Measurements from ENCODE around the gene TMTC2.

DNA sequence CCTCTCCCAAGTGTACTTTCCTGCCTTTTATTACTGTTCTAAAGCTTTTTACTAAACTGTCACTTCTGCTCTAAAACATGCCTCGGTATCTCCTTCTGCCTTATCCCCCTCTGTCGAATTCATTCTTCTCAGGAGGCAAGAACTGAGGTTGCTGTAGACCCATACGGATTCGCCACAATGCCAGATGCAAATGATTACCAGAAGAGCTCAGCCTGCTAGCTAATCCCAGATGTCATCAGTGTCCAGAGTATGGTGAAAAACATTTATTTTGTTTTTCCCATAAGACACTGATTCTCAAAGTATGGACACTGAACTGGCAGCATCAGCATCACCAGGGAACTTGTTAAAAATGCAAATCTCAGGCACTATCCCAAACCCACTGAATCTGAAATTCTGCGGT is 359.3 kb downstream of the TMTC2 start:
- TF ChIP-seq EZH2 (IDR thresholded peaks at IDR 0.05; ENCODE audit: insufficient read depth, poor library complexity, severe bottlenecking) (no peak), EZH2phosphoT487 (IDR thresholded peaks at IDR 0.05; ENCODE audit: insufficient read depth, low read depth) (no peak)

All from GM23248 (cell line).